ENCODE results near the gene NCOA7. TPM values are rescaled to one million over a fixed set of nuclear protein-coding genes. Genes with fewer than 3 reads are reported as not detected.

The NCOA7 gene
- polyA plus RNA-seq, 1 of the 3 experiments (the other 2 are of a cell fraction), result 16.3 TPM

- Histone ChIP-seq H3K36me3 (replicated peaks in 1 of 2; ENCODE audit: control insufficient read depth in 1 of 2, insufficient read depth in 2 of 2, low read length in 1 of 2) (no peaks in the 10 kb centered on the region), H3F3A (replicated peaks; ENCODE audit: insufficient read depth) (peaks cover 3% of the 10 kb centered on the region), H2AFZ (ENCODE audit: low read depth) (no peak overlapping the region), H3K4me3 (ENCODE audit: low read depth in 2 of 2, low read length in 1 of 2) (no peak overlapping the region), H3K27ac (ENCODE audit: low read depth in 2 of 2, low read length in 1 of 2) (peak overlapping the region in 1 of 2 experiments; percentile 87; a peak in 2 of 4 replicates), H3K4me2 (no peak overlapping the region), H3K9ac (no peak overlapping the region), H3K27me3 (ENCODE audit: insufficient read depth) (no peaks in the 10 kb centered on the region), H3K9me3 (no peaks in the 10 kb centered on the region), H3K4me1 (ENCODE audit: control insufficient read depth in 1 of 2, insufficient read depth in 2 of 2, low read depth in 1 of 2, low read length in 1 of 2) (peaks cover 0 to 35% of the 10 kb centered on the region in 2 experiments; a peak in 3 of 4 replicates), H3K79me2 (ENCODE audit: insufficient read depth) (no peaks in the 10 kb centered on the region; the same call in 1 of the 2 replicates), H3K9me2 (no peaks in the 10 kb centered on the region), H4K20me1 (ENCODE audit: insufficient read depth) (no peaks in the 10 kb centered on the region)
- TF ChIP-seq IRF3 (IDR thresholded peaks at IDR 0.05; ENCODE audit: low read depth, low read length), result no peak
- TF ChIP-seq TCF12 (IDR thresholded peaks at IDR 0.05), result no peak
- TF ChIP-seq MAX (IDR thresholded peaks at IDR 0.05; ENCODE audit: low read depth), result no peak
- no peak for TF ChIP-seq MEF2A (IDR thresholded peaks at IDR 0.05; ENCODE audit: borderline replicate concordance, low read depth)
- no peak for TF ChIP-seq TEAD4 (IDR thresholded peaks at IDR 0.05; ENCODE audit: borderline replicate concordance, insufficient read depth)
- TF ChIP-seq EP300 (IDR thresholded peaks at IDR 0.05; ENCODE audit: borderline replicate concordance in 1 of 2, low read depth in 1 of 2, low read length in 1 of 2), result no peak
- TF ChIP-seq JUND (IDR thresholded peaks at IDR 0.05), result no peak; the same call in 1 of the 2 replicates
- no peak for TF ChIP-seq GATA2 (CRISPR knock-in tag; IDR thresholded peaks at IDR 0.05)
- CTCF ChIA-PET, result interaction anchor here (1.0 to 2.2 kb wide), 4 partner anchors 79 to 89 kb away, joined by 3 to 7 read pairs (median 5); partner anchors contain the start of genes HINT3 and NCOA7
- peak; percentile 4 for DNase-seq
- POLR2A ChIA-PET, result no interaction called here
- 72% methylated on average over 4 of the region's 6 CpGs for WGBS (ENCODE audit: low lambda C conversion rate)
These were observed 78.7 kb downstream of the NCOA7 start for GRCh38 chr6:125869427-125869826.

GRCh38 chr6:125871365-125871764 is 80.6 kb downstream of the NCOA7 start:
- Histone ChIP-seq H3K9me2 (no peaks in the 10 kb centered on the region), H2AFZ (ENCODE audit: low read depth) (no peak overlapping the region), H3K4me1 (ENCODE audit: control insufficient read depth in 1 of 2, insufficient read depth in 2 of 2, low read depth in 1 of 2, low read length in 1 of 2) (peaks cover 0 to 35% of the 10 kb centered on the region in 2 experiments; a peak in 3 of 4 replicates), H3K9ac (no peak overlapping the region), H3K27ac (ENCODE audit: low read depth in 2 of 2, low read length in 1 of 2) (peak overlapping the region in 1 of 2 experiments; percentile 8; a peak in 1 of 4 replicates), H3K4me2 (no peak overlapping the region), H3K27me3 (ENCODE audit: insufficient read depth) (no peaks in the 10 kb centered on the region), H4K20me1 (ENCODE audit: insufficient read depth) (no peaks in the 10 kb centered on the region), H3K9me3 (no peaks in the 10 kb centered on the region), H3K4me3 (ENCODE audit: low read depth in 2 of 2, low read length in 1 of 2) (no peak overlapping the region), H3F3A (replicated peaks; ENCODE audit: insufficient read depth) (no peaks in the 10 kb centered on the region), H3K36me3 (replicated peaks in 1 of 2; ENCODE audit: control insufficient read depth in 1 of 2, insufficient read depth in 2 of 2, low read length in 1 of 2) (peaks cover 7 to 15% of the 10 kb centered on the region in 2 experiments), H3K79me2 (ENCODE audit: insufficient read depth) (no peaks in the 10 kb centered on the region; the same call in 1 of the 2 replicates)
- no peak for DNase-seq
- ChIA-PET CTCF (interaction anchor here (1.5 to 2.0 kb wide), 2 partner anchors 15 to 80 kb away, joined by 4 to 6 read pairs; no protein-coding TSS in a partner anchor), POLR2A (no interaction called here)
- TF ChIP-seq MXI1 (IDR thresholded peaks at IDR 0.05; ENCODE audit: low read depth, low read length) (no peak), GATA2 (CRISPR knock-in tag; IDR thresholded peaks at IDR 0.05) (peak; percentile 69), FOSL2 (IDR thresholded peaks at IDR 0.05; ENCODE audit: borderline replicate concordance, low read depth) (no peak), PBX3 (IDR thresholded peaks at IDR 0.05) (no peak), YY1 (IDR thresholded peaks at IDR 0.05; ENCODE audit: low read depth) (no peak), EP300 (IDR thresholded peaks at IDR 0.05; ENCODE audit: borderline replicate concordance in 1 of 2, low read depth in 1 of 2, low read length in 1 of 2) (peak in 1 of 2 experiments; percentile 57; a peak in 2 of 4 replicates), EZH2phosphoT487 (IDR thresholded peaks at IDR 0.05; ENCODE audit: borderline replicate concordance, low read depth) (no peak), RCOR1 (IDR thresholded peaks at IDR 0.05; ENCODE audit: low read length) (peak; percentile 51; the same call in 1 of the 2 replicates), CTCF (IDR thresholded peaks at IDR 0.05) (no peak), CHD2 (IDR thresholded peaks at IDR 0.05; ENCODE audit: low read length, partially characterized antibody) (peak; percentile 15), MEF2A (IDR thresholded peaks at IDR 0.05; ENCODE audit: borderline replicate concordance, low read depth) (no peak), FOXJ3 (CRISPR knock-in tag; IDR thresholded peaks at IDR 0.05) (no peak), RFX5 (IDR thresholded peaks at IDR 0.05; ENCODE audit: low read length) (no peak), TAF1 (IDR thresholded peaks at IDR 0.05; ENCODE audit: borderline replicate concordance, low read depth, low read length) (no peak), ELF1 (IDR thresholded peaks at IDR 0.05) (no peak), SMC3 (IDR thresholded peaks at IDR 0.05; ENCODE audit: low read depth, low read length) (no peak), NFIC (IDR thresholded peaks at IDR 0.05; ENCODE audit: borderline replicate concordance) (no peak), SIN3A (IDR thresholded peaks at IDR 0.05; ENCODE audit: borderline replicate concordance, low read depth, low read length) (no peak), RAD21 (IDR thresholded peaks at IDR 0.05; ENCODE audit: low read length) (no peak), USF1 (IDR thresholded peaks at IDR 0.05; ENCODE audit: borderline replicate concordance, low read depth) (no peak)

Data from SK-N-SH (cell line).